Fibroblast of lung (primary cell): ENCODE data around the gene PRKAG2. TPM values are rescaled to one million over a fixed set of nuclear protein-coding genes. Genes with fewer than 3 reads are reported as not detected.

ENCODE experiments used
- DNase-seq, 2 donors: peaks; one replicate each; pipeline versions ENCODE4 v3.0.0 to v3.0.0-alpha.2; 2010; ENCODE audit warnings: low read depth in 2 of 2
- H2AFZ ChIP-seq: 2 replicates; pipeline ENCODE4 v1.5.1; 2012; ENCODE audit warnings: low read length, control low read depth, inconsistent platforms
- H3K27ac ChIP-seq: 2 replicates; pipeline ENCODE4 v1.5.1; 2011; ENCODE audit warnings: low read length, control low read depth; ENCODE audit not compliant: insufficient read depth
- H3K27me3 ChIP-seq: 2 replicates; pipeline ENCODE4 v1.5.1; 2011; ENCODE audit warnings: mild to moderate bottlenecking, low read length; ENCODE audit not compliant: control insufficient read depth, insufficient read depth
- H3K36me3 ChIP-seq: 2 replicates; pipeline ENCODE4 v1.5.1; 2011; ENCODE audit warnings: low read length; ENCODE audit not compliant: control insufficient read depth, insufficient read depth
- H3K4me1 ChIP-seq: 2 replicates; pipeline ENCODE4 v1.5.1; 2011; ENCODE audit warnings: low read length; ENCODE audit not compliant: control insufficient read depth, insufficient read depth; ENCODE audit errors: extremely low read depth
- H3K4me2 ChIP-seq: 2 replicates; pipeline ENCODE4 v1.5.1; 2011; ENCODE audit warnings: low read length, control low read depth; ENCODE audit not compliant: insufficient read depth; ENCODE audit errors: extremely low read depth
- H3K4me3 ChIP-seq, 4 experiments: fragments of 200-600 bp in 1 of 4; sonication (generic) in 1 of 4; replicated peaks in 1 of 4; 2 replicates each; pipeline ENCODE4 v1.5.1; 2011 to 2016; ENCODE audit warnings: low read length in 4 of 4, low read depth in 3 of 4, mild to moderate bottlenecking in 3 of 4, control low read depth in 2 of 4, inconsistent platforms in 1 of 4, mixed read lengths in 1 of 4; ENCODE audit not compliant: insufficient read depth in 1 of 4; ENCODE audit errors: control extremely low read depth in 1 of 4
- H3K79me2 ChIP-seq: 2 replicates; pipeline ENCODE4 v1.5.1; 2012; ENCODE audit warnings: mild to moderate bottlenecking, low read length, inconsistent platforms; ENCODE audit not compliant: control insufficient read depth, insufficient read depth
- H3K9ac ChIP-seq: 2 replicates; pipeline ENCODE4 v1.5.1; 2011; ENCODE audit warnings: mild to moderate bottlenecking, low read length, control low read depth; ENCODE audit not compliant: insufficient read depth
- H3K9me3 ChIP-seq: 2 replicates; pipeline ENCODE4 v1.5.1; 2012; ENCODE audit warnings: low read depth, low read length; ENCODE audit not compliant: control insufficient read depth, insufficient read depth
- H4K20me1 ChIP-seq: 2 replicates; pipeline ENCODE4 v1.5.1; 2011; ENCODE audit warnings: low read length; ENCODE audit not compliant: control insufficient read depth, insufficient read depth; ENCODE audit errors: extremely low read depth
- CTCF ChIP-seq, 2 donors: IDR thresholded peaks in 1 of 2; conservative IDR thresholded peaks in 1 of 2; 1 replicate in 1 of 2; 2 replicates in 1 of 2; pipeline ENCODE4 v1.5.1; 2011 to 2012; ENCODE audit warnings: low read length in 2 of 2, control low read depth in 1 of 2, inconsistent platforms in 1 of 2, low read depth in 1 of 2, mild to moderate bottlenecking in 1 of 2
- EZH2 ChIP-seq: IDR thresholded peaks from 2 replicates; pipeline ENCODE4 v1.5.1; 2012; ENCODE audit warnings: low read length, control low read depth, mild to moderate bottlenecking; ENCODE audit errors: missing control alignments
- polyA plus RNA-seq, 2 donors: library from polyadenylated mRNA; depleted of rRNA in 1 of 2; stranded (reverse) in 1 of 2; unstranded in 1 of 2; fragments of >200 nt; gene quantifications; 2 replicates each; pipeline ENCODE4 v1.2.1, GENCODE V29; 2011 to 2012; ENCODE audit warnings: missing spikeins in 1 of 2
- total RNA-seq: library from RNA; depleted of rRNA; stranded (reverse); fragments of >200 nt; gene quantifications from 2 replicates; pipeline ENCODE4 v1.2.1, GENCODE V29; 2014

Gene PRKAG2
- total and polyA plus RNA-seq, 2 donors (not counting 1 experiment from before 2014, with no cell fraction given) = 11.9 to 56.7 TPM

GRCh38 chr7:151905766-151906165, 28.9 kb upstream of the PRKAG2 start:
- Histone ChIP-seq H4K20me1 (no peaks in the 10 kb centered on the region), H2AFZ (no peak overlapping the region), H3K4me2 (no peak overlapping the region), H3K4me1 (no peaks in the 10 kb centered on the region), H3K79me2 (no peaks in the 10 kb centered on the region), H3K9ac (no peak overlapping the region), H3K27me3 (no peaks in the 10 kb centered on the region), H3K4me3 (no peak overlapping the region), H3K9me3 (no peaks in the 10 kb centered on the region), H3K27ac (no peak overlapping the region), H3K36me3 (no peaks in the 10 kb centered on the region)
- DNase-seq = no peak
- TF ChIP-seq CTCF (conservative IDR thresholded peaks at IDR 0.05 in 1 of 2, IDR thresholded peaks at IDR 0.05 in 1 of 2; ENCODE audit: low read depth in 1 of 2, low read length in 2 of 2) (no peak), EZH2 (no peak)

GRCh38 chr7:151905353-151905752, 28.4 kb upstream of the PRKAG2 start:
- Histone ChIP-seq H3K36me3 (no peaks in the 10 kb centered on the region), H4K20me1 (no peaks in the 10 kb centered on the region), H2AFZ (no peak overlapping the region), H3K4me3 (no peak overlapping the region), H3K4me1 (no peaks in the 10 kb centered on the region), H3K9ac (no peak overlapping the region), H3K9me3 (no peaks in the 10 kb centered on the region), H3K27ac (no peak overlapping the region), H3K4me2 (no peak overlapping the region), H3K79me2 (no peaks in the 10 kb centered on the region), H3K27me3 (no peaks in the 10 kb centered on the region)
- no peak for DNase-seq
- TF ChIP-seq CTCF (conservative IDR thresholded peaks at IDR 0.05 in 1 of 2, IDR thresholded peaks at IDR 0.05 in 1 of 2; ENCODE audit: low read depth in 1 of 2, low read length in 2 of 2) = no peak
- no peak for TF ChIP-seq EZH2

- Histone ChIP-seq H3K79me2 (no peaks in the 10 kb centered on the region), H3K27ac (no peak overlapping the region), H3K27me3 (no peaks in the 10 kb centered on the region), H3K36me3 (no peaks in the 10 kb centered on the region), H4K20me1 (no peaks in the 10 kb centered on the region), H3K4me2 (no peak overlapping the region), H3K9ac (no peak overlapping the region), H3K4me1 (no peaks in the 10 kb centered on the region), H3K4me3 (no peak overlapping the region), H2AFZ (no peak overlapping the region), H3K9me3 (no peaks in the 10 kb centered on the region)
- TF ChIP-seq CTCF (conservative IDR thresholded peaks at IDR 0.05 in 1 of 2, IDR thresholded peaks at IDR 0.05 in 1 of 2; ENCODE audit: low read depth in 1 of 2, low read length in 2 of 2) = no peak
- TF ChIP-seq EZH2 = no peak
- no peak for DNase-seq
Measured at GRCh38 chr7:151904270-151904669, 27.4 kb upstream of the PRKAG2 start.
